Hematopoietic multipotent progenitor cell treated with erythropoietin and hydrocortisone succinate and interleukin-3 and kit ligand, for 6 days (in vitro differentiated cells): Measurements from ENCODE around the gene S100A10.
A peak's percentile ranks its signal among the peaks of the same experiment; 100 is the strongest.

Source experiments
- DNase-seq: peaks from one replicate; pipeline ENCODE4 v3.0.0-alpha.2; 2015

S100A10 gene

DNA sequence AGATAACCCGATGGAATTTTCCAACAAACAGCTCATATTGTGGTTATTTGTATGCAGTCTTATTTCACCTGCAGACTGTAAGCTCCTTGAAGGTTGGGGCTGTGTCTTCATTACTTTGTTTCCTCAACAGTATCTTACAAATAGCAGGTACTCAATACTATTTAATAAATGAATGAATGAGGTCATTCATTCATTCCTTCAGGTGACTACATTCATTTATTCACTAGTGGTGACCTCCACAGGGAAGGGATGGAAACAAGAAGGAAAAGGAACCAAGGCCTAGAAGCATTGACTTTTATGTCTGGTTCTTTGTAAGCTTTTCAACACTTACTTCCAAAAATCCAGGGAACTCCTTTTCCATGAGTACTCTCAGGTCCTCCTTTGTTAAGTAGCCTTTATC, 7.9 kb downstream of the S100A10 start:
- no peak for DNase-seq

DNA sequence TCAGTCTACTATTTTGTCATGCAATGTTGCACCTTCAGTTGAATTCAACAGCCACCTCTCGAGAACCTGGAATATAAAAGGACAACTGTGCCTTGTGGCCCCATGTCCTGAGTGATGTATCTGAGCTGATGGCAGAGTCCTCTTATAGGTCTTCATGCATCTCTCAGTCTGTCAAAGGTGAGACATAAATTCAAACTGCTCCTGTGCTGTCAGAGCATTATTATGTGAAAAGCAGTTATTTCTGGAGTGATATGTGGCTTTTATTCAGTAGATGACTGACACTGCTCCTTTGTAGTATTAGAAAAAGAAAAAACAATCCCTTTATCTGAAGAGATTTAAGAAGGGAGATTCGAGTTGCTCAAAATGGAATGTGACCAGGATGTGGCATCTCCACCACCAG, 8.4 kb downstream of the S100A10 start:
- DNase-seq, result no peak

DNA sequence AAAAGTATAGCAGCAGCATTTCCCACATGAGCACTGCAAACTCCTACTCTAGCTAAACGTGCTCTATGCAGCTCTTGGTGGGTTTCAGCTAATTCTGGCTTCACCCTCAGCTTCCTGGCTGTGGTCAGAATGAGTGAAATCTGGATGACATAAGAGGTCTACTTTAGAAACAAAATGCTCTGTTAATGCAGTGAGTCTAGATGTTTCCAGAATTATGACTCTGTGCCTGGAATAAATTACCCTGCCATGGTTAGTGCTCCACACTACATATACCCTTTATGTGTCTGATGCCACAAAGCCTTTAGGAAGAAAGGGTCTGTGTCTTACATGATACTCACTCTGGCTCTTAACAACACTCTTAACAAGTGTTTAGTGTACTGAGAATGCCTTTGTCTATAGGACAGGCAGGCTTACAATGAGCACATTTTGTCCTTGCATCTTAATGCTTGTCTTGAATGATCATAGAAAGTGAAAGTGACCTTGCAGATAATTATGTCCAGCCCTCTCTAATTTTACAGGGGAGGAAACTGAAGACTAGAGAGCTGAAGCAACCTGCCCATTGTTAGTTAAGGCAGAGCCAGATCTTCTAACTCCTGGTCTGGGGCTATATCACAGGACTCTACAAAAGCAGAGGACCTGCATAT, 9.2 kb downstream of the S100A10 start:
- no peak for DNase-seq

DNA sequence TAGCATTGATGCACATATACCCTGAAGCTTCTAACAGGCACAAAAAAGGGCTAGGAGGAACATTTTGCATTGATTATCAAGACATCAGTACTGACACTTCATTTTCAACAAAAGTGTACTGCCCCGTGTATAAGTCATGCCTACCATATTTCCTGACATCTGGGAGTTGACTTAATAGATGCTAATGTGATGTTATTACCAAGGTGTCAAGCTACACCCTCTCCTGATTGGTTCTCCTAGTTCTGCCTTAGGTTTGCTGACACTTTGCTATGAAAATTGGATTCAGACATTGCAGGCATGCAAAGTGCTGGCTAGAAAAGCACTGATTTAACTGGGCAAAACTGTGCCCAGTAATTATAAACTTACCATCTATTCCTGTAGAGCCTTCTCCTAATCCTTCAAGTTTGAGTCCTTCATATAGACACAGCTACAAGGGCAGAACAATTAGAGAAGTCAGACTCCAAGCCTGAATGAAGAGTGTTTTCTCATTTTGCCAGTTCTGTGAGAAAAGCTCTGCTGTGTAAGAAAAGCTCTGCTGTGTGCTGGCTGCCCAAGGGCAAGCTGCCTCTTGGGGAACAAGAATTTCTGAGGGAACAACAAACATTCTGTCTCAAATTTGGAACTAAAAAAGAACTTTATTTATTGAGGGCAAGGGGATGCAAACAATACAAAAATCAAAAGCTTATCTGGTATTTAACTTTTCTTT, 11.2 kb downstream of the S100A10 start:
- no peak for DNase-seq

DNA sequence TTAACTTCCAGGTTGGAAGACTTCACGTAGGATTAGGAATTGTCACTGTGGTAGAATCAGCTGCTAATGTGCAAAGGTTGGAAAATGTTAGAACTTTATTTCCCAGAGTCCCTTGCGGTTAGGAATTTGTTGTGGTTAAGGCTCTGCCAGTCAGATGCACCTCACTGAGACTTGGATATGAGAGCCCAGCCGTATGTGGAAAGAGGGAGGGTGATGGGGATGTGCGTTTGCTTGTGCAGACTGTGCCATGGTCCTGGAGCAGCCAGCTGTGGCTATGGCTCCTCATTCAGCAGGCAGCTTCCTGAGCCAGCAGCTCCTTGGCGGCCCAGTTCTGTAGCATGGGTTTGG, 12.5 kb downstream of the S100A10 start:
- no peak for DNase-seq

DNA sequence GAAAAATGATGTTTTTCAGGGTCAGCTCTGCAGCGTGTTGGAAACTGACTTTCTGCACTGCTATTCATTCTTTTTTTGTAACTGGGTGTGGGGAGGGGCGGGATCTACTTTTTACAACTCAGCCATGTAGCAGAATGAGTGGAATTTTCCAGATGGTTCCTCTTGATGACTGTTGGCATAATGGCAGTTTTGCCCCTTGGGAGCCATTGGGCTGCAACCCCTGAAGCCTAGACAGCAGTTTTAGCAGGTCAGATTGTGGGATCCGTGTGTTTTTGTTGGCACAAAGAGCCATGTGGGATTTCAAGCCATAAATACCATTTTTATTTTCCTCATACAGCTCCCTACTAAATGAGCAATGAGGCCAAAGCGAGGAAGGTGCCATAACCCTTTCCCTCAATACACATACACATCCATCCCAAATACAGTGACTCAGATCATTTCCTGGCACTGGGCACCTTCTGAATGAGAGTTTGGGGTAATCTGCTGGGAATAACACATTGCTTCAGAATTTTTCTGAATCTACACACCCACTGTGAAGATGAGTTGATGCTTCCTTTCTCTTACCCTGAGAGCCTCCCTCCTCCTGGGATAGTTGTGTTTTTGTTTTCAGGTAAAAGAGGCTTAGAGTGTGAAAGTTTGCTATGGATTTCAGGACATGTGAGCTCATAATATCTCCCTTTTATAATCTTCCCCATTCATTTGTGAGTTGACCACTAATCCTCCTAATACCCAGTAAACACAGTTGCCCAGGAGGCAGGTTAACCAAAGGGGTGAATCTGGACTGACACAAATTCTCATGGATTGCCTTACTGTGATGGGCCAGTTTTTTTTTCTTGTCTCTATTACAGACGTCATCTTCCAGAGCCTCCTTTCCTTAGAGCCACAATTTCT, 13.1 kb downstream of the S100A10 start:
- DNase-seq, result no peak

DNA sequence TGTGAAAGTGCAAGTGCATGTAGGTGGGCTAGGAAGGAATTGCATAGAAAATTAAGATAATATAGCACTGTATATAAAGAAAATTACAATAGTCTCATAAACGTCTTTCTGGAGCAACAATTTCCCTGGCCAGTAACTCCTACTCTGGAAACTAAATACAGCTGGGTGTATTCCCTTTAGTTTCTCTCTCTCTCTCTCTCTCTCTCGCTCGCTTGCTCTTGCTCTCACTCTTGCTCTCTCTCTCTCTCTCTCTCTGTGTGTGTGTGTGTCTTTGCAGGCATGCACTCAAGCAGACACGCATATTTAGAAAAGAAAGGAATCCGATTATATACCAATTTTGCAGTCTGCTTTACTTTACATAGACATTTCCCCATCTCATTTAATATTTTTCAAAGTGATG, 14.7 kb downstream of the S100A10 start:
- no peak for DNase-seq

DNA sequence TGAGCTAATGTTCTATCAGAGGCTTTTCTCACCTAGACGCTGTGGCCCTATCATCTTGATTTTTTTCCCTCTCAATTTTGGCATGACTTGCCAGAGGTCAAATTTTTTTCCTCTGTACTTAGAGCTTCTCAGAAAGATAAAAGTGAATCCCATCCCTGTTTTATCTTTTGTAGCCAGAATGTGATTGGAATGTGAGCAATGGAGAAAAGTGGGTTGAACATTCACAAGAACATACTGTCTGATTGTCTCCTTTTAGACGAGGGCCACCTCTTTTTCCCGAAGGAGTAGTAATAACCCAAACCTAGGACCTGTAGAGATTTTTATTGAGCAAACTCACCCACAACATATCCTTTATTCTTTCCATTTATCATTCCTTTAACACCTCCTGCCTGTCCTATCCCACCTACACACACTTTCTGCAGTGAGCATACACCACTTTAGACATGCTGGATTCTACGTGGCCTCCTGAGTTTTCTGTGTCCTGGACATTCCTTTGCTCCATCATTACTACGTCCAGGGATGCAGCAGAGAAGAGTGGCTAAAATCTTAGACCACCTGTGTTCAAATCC, 15.9 kb downstream of the S100A10 start:
- no peak for DNase-seq

DNA sequence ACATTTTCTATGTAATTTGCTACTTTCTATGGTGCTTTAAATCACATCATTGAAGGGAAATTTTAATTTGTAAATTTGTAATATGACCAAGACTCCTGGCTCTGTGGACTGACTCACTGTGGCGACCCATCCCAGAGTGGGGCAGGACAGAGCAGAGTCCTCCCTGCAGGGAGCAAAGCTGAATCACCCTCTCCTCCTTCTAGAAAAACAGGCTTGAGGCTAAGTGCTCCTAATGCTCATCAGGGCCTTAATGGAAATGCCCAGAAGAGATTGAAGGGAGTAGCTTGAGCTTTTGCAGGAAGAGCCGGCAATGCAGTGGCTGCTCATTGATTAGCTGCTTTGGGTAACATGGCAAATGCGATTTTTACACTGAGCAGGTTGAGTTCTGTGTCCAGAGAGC, 16.8 kb downstream of the S100A10 start:
- no peak for DNase-seq

DNA sequence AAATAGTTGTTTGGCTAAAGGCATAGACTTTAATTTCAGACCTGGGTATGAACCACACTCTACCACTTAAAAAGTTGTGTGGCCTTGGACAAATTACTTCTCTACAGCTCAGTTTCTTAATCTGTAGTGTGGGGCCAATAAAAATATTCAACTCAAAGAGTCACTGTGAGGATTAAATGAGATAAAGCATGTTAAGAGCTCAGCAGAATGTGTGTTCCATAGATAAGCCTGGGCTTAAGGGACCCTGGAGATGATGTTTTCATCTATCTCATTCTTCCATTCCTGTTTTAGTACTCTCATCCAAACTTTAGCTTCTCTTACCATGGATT, 17.7 kb downstream of the S100A10 start:
- DNase-seq, result peak; percentile 94

DNA sequence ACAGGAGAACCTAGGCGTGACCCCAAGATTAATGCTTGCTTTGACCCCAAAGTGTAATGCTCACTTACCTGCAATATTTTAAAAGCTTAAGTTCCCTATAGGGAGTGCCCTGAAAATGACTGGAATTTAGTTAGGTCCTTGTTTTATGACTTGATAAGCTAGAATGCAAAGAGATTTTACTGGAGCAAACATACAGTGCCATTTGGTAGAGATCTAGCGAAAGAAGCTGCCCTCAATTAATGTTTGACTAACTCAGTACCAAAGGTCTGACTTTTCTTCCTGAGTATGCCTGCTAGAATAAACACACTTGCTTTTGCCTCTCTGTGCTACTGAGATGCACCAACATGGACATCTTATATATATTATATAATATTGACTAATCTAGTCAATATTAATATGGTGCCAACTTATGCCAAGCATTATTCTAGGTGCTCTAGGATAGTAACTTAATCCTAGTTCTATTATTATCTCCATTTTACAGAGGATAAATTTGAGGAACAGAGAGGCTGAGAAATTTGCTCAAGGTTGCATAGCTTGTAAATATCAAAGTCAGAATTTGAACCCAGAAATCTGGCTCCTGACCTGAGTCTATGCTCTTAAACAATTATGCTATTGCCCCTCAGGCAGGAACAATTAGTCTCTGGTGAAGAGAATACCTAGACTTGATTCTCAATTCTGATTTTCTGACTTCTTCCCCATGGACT, 18.2 kb downstream of the S100A10 start:
- DNase-seq, result no peak

DNA sequence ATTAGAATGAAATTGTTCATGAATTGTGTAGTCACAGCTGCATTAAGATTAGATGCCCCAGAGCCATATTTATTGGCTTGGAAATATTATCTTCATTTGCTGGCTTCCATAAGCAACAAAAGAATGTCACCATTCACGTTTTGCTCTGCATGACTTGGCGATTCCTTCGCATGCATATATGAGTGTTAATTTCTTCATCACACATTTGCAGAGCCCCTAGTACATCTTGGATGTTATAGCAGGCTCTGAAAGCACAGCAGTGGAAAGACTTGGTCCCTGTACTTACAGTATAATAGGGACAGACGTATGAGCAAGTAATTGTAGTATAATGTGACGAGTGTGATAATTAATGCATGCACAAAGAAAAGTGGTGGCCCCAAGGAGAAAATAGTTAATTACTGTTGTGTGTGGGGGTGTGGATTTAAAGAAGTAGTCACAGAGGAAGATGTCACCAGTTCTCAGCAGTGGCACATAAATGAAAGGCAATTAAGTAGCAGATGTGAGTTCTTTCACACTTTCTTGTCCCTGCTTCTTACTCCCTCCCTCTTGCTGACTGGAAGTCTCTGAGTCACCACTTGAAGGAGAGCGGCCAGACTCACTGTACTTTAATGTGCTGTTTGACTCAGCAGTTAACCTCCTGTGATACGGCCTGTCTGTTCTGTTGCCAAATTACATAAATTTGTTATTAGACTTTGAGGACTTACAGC, 21.0 kb downstream of the S100A10 start:
- peak; percentile 87 for DNase-seq

DNA sequence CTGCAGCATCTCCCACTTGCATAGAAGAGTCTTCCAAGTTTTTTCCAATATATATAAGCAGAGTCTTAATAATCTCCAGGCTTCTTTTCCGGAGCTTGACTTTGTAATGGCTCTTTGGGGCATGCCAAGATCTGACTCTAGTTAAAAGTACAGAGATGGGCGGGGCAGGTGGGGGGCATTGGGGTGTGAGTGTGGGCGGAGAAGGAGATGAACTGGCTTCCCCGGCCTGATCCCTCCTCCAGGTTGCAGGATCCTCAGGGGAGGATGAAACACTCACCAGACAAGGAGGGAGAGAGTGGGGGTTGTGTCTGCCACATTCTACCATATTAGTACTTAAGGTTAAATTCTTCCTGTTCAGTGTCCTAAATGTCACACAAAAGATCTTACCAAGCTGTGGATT, 23.0 kb downstream of the S100A10 start:
- no peak for DNase-seq

DNA sequence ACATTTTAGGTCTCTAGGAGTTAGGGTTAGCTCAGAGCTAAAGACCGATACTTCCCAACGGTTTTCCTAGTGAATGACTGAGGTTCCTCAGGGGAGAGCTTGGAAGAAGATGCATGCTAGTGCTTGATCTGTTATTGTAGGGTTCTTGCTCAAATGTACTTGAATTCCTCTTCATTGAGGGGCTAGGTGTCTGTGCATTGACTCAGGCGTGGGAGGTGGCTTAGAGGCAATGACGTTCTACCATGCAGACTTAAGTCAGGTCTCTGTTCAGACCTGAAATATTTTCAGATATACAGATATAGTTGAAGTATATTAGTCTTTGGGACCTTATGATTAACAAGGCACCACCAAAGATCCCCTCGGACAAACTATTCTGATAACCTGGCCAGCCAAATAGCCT, 23.5 kb downstream of the S100A10 start:
- no peak for DNase-seq

DNA sequence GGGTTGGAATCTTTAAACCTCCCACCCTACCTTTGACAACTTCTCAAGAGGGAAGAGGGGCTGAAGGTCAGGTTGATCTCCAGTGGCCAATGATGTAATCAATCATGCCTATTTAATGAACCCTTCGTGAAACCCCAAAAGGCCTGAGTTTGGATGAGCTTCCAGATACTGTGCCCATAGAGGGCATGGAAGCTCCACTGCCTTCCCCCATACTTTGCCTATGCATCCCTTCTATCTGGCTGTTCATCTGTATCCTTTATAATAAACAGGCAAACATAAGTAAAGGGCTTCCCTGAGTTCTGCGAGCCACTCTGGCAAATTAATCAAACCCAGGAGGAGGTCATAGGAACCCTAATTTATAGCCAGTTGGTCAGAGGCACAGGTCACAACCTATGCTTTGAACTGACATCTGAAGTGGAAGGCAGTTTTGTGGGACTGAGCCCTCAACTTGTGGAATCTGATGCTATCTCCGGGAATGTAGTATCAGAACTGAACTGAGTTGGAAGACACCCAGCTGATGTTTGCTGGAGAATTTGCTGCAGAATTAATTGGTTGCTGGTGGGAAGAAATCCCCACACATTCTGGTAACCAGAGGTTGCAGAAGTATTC, 24.8 kb downstream of the S100A10 start:
- no peak for DNase-seq

DNA sequence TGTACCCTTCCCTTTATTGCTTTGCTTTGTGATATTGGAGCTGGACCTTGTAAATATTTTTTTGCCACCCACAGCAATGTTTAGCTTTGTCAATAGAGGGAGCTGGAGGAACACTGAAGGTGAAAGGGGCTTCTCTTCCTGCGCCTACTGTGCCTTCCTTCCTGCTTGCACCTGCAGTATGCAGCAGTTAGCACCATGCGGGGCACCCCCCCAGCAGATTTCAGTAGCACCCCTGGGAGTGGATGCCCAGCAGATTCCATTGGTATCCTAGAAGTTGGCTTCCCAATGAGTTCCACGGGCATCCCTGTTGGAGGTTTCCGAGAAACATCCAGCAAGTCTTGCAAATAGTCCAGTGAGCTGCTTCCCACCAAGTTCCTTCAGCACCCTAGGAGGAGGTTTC, 25.6 kb downstream of the S100A10 start:
- DNase-seq, result peak; percentile 86

DNA sequence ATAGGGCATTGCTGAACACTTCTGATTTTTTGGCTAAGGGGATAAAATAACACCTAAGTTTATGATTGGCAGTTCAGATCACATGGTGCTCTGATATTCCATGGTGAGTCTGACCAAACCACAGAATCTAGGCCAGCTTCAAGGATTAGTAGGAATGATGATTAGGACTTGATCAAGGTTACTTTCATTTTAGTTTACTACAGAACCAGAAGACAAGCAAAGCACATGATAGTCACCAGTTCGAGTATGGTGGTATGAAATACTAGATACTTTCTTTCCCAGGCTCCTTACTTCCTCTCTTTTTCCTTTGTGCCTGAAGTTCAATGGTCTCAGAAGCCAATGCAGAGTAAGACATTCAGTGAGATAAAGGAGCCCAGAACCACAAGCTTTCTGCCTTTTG, 26.6 kb downstream of the S100A10 start:
- no peak for DNase-seq

DNA sequence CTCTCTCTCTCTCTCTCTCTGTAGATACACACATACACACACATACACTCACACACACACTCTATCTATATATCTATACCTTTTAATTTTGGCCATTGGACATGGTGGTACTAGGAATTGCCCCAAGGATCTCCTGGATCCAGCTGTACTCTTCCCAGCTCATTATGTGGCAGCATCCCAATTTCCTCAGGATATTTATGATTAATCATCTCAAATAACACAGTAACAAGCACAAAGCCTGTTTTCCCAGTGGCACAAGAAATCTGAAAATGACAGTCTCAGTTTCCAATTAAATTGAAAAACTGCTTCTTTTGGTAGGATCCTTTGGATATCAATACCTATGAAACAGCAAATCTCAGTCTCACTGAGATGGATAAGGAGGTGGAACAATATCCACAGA, 27.6 kb downstream of the S100A10 start:
- no peak for DNase-seq

DNA sequence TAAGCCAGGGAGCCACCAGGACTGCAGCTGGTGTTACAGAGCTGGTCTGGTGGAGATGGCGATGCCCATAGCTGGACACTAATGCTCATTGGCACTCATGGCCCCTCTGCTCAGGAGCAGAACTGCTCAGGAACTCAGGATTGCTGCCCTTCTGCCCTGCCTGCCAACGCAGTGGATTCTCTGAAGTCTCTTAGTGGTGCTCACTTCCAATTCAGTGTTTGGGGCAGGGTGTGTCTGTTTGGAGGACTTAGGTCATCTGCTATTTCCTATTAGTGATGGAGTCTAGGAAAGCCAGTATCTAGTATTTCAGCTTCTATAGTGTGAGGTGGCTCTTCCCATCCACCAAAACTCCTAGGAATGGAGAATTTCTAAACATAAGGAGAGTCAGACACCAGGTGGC, 29.1 kb downstream of the S100A10 start:
- no peak for DNase-seq

DNA sequence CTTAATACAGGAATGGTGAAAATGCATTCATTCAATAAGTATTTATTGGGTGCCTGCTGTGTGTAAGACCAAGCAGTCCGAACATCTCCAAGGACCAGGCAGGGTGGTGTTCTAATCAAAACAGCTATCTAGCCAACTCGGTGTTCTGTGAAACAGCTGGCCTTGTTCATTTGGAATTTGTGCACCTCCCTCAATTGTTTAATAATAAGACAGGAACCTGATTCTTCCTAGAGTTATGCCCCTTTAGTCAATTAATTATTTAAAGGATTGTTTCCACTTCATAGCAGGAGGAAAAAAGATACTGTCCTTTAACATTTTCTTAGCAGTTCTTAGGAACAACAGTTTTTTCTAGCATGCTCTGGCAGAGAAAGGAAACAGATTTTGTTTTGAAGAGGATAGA, 30.4 kb downstream of the S100A10 start:
- no peak for DNase-seq

DNA sequence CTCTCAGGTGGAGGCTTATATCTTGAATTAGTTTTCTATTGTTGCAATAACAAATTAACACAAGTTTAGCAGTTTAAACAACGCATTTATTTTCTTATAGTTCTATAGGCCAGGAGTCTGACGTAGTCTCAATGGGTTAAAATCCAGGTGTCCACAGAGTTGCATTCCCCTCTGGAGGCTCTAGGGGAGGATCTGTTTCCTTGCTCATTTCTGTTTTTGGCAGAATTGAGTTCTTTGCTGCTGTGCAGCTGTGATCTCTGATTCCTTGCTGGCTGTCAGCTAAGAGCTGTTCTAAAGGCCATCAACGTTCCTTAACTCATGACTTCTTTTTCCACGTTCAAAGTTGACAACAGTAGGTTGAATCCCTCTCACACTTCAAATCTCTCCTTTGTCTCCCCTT, 31.8 kb downstream of the S100A10 start:
- no peak for DNase-seq
